Medulla oblongata (tissue), 1 donor: ENCODE results near the gene ITIH5.

Source experiments
- DNase-seq: peaks from one replicate; pipeline ENCODE4 v3.0.0-alpha.2; 2015; ENCODE audit errors: extremely low spot score

ITIH5 gene

DNA sequence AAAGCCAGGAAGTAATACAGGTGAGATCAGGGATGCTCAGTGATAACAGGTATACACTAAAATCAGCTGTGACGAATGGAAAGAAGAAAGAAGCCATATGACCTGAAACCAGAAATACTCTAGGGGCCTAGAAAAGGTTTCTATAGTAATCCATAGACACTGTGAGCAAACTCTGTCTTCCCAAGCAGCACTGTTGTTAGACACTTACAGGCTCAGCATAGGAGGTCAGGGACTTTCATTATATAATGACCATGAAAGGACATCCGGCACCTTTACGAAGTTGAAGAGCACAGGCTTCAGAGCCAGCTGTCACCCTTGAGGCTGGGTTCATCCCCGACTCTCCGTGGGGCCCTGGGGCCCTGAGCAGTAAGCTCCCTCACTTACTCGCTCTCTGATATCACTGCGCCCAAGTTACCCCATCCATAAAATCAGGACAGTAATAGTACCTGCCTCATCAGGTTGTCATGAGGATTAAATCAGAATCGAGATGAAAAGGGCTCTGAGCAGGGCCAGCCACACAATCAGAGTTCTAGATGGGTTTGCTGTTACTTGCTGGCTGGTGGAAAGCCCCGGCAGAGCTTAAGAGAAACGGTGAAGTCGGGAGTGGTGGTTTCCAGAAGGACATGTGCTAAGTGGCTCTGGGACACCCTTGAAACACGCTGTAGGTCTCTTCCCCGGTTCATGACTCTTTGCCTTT is 79.5 kb downstream of the ITIH5 start:
- DNase-seq, result no peak

DNA sequence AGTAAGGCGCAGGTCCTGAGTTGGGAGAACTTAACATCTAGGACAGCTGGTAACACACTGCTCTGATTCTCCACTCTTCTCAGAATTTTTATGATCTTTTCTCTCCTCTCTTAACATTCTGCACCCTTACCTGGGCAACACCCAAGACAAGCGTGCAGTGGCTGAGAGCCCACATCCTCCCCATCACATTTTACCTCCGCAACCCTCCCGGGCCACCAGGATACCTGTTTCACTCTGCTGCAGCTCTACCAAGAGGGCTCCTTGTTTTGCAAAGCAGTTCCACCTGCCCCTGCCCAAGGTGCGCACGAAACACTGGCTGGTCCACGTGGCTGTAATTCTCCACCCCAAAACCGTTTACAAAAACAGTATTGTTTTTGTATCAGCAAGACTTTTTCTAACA is 81.5 kb downstream of the ITIH5 start:
- no peak for DNase-seq

- DNase-seq, result no peak
Measured at GRCh38 chr10:7583626-7584025, 83.1 kb downstream of the ITIH5 start.

DNA sequence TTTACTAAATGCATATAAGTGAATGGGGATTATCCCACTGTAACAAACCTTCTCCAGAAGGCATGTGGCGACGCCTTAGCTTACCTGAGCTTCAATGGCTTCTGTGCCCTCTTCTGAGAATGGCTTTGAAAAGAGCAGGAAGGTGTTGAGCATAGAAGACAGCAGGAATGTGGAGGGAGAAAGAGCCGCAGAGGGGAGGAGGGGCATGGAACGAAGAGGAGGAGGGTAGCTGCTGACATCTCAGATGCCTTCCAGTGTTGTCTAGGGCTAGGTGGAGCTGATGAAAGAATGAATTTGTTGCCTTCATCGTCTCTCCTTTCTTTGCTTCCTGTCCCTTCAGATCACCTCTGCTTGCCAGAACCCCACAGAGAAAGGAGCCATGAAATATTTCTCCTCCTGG is 86.2 kb downstream of the ITIH5 start:
- DNase-seq, result no peak

- DNase-seq, result no peak
Measured at GRCh38 chr10:7579681-7580080, 87.1 kb downstream of the ITIH5 start.

GRCh38 chr10:7577579-7577978 is 89.2 kb downstream of the ITIH5 start:
- no peak for DNase-seq

GRCh38 chr10:7577176-7577575 is 89.6 kb downstream of the ITIH5 start:
- DNase-seq, result no peak

- no peak for DNase-seq
Measured at GRCh38 chr10:7576340-7576739, 90.4 kb downstream of the ITIH5 start.

- no peak for DNase-seq
Measured at GRCh38 chr10:7572391-7572790, 94.4 kb downstream of the ITIH5 start.

DNA sequence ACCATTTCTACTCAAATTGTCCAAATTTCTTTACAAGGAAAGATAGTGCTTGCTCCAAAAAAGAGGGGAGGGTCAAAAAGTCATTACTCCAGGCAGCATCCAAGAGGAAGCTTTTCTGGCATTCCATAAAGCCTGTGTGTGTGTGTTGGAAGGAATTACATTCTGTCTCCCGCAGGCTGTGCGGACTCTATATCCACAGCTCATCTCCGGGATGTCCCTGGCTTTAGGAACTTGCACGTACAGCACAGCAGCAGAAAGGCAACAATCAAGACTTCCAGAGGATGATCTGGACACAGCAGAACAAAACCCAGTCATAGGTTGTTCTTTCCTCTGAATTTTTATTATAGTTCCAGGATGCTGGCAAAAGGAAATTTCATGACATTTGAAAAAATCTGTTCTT is 94.8 kb downstream of the ITIH5 start:
- DNase-seq, result no peak

DNA sequence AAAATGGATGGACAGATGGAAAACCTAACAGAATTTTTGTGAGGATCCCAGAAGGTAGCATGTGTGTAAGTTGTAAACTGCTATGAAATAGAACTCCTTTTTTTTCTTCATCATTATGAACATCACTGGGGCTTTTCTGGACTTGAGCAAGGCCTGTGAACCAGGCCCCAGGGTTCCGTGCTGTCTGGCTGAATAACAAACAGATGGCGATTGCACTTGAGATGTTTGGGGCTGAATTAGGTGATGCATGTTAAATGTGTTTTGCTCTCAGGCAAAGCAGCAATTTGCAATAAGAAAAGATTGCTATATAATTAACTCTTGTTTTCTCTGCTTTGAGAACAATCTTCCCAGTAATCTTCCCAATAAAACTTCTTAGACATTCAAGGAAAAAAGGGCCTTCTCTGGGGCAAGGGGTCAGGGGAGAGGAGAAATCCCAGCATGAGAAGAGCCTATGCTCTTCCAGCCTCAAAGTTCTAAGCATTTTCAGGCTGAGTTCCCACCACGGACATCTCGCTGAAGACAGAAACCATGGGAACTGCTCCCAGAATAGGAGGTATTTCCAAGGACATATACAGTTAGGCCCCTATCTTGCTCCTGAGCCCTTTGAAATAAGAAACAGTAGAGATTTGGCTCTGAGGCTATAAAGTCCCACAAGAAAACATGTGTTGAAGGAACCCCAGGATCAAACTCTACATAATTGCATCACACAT is 98.7 kb downstream of the ITIH5 start:
- no peak for DNase-seq

DNA sequence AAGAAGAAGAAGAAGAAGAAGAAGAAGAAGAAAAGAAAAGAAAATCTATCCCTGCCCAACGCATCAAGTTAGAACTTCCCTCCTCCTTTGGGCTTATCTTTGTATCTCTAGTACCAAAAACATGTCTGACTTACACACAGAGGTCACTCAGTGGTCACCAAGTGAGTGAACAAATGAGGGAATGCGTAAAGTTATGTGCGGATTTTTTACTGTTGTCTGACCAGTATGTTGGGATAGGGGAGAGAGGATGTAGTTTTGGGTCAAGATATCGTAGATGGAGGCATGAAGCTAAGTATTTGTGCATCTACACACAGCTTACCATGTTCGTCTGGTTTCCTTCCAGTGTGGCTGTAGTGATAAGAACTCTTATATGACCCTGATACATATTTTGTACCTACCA is 99.9 kb downstream of the ITIH5 start:
- DNase-seq, result no peak

DNA sequence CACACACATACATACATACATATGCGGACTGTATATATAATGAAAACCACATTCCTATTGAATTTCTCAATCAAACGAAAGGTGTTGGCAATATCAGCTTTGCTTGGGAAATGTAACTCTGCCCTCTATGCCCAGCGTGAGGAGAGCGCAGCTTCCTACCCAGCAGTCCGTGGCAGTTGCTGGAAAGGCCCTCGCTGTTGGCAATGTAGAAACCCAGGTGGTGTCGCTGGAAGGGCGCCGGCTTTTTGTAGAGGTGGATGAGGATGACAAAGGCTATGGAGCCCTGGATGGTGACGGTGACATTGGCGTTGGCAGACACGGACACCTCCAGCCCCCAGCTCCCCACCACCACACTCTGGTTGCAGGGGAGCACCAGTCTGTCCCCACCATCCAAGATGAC is 100.9 kb downstream of the ITIH5 start:
- no peak for DNase-seq

- DNase-seq, result peak; percentile 67
Measured at GRCh38 chr10:7563770-7564169, 103.0 kb downstream of the ITIH5 start.

GRCh38 chr10:7563368-7563767 is 103.4 kb downstream of the ITIH5 start:
- peak; percentile 30 for DNase-seq

- no peak for DNase-seq
Measured at GRCh38 chr10:7561985-7562384, 104.8 kb downstream of the ITIH5 start.

GRCh38 chr10:7561216-7561893 is 105.4 kb downstream of the ITIH5 start:
- DNase-seq, result peak; percentile 58

DNA sequence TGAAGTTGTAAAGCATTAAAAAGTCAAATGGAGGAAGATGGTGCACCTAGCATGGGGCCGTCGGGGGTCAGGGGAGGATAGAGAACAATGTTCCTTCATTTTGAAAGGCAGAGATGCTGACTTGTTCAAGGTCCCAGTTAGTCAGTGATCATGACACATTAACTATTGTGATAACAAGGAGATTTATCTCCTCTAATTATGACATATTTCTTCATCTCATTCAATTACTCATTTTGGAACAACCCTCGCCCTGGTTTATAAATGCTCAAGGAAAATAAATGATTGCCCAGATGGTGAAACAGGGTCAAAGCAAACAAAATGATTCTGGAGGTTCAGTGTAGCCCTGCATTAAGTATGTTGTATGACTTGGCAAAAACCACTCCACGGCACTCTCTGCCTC is 106.2 kb downstream of the ITIH5 start:
- DNase-seq, result no peak

- no peak for DNase-seq
Measured at GRCh38 chr10:7559386-7559785, 107.4 kb downstream of the ITIH5 start.

- no peak for DNase-seq
Measured at GRCh38 chr10:7558036-7558435, 108.7 kb downstream of the ITIH5 start.

GRCh38 chr10:7553531-7553930 is 113.2 kb downstream of the ITIH5 start:
- DNase-seq, result no peak

DNA sequence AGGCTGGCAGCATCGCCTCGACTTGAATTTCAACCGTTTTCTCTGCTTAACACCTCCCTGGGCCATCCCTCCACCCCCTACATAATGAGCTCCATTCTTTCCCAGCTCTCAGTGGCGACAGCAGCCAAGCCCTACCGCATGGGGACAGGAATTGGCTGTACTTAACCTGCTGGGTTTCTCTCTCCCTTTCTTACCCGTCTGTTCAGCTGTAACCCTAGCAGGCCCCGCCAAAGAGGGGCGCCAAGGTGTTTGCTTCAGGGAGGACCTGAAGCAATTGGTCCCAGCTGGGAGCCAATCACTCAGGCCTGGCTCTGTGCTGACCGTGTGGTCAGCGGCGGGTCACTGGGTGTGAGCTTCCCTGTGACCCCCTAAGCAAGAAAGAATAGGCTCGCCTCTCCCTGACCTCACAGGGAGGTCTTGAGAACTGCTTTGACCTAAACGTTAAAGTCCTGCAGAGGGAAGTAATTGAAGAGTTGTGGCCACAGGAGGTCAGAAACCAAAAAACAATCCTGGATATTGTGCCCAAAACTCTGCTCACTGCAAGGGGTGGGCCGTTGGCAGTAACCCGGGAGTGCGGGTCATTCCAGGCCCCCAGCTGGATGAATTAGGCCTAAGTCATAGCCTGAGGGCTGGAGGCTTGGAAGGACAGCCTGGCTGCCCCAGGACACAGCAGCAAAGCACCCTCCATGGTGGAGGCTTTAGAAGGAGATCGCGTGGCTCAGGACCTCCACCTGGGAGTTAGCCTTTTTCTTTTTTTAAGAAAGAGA is 114.6 kb downstream of the ITIH5 start:
- DNase-seq, result peak; percentile 75
